Activated B cell treated with CpG ODN at 0.5 μM for 24 hours (primary cell): ENCODE results near the gene SORCS1. TPM values are rescaled to one million over a fixed set of nuclear protein-coding genes. Genes with fewer than 3 reads are reported as not detected.

Source experiments
- ATAC-seq: fragments of 200-7000 bp; cut with Tn5 transposase; one replicate; pipeline ENCODE4 v1.10.0; 2021; ENCODE audit warnings: low read depth, mild to moderate bottlenecking, moderate library complexity
- CTCF ChIA-PET: fragments of 350-600 bp; sonication (Branson Sonifier 250); formaldehyde crosslinking; loops from one replicate; lab custom pipeline; 2021; ENCODE audit warnings: antibody characterized with exemption; lab: Charles Lee
- POLR2A ChIA-PET: fragments of 350-600 bp; sonication (Branson Sonifier 250); formaldehyde crosslinking; loops from one replicate; lab custom pipeline; 2021; ENCODE audit warnings: antibody characterized with exemption; lab: Charles Lee
- DNase-seq: peaks from one replicate; pipeline ENCODE4 v3.0.0; 2022
- H3K27ac Mint-ChIP-seq: one replicate; pipeline ENCODE4 v1.8.0; 2020; ENCODE audit warnings: mixed read lengths
- H3K27me3 Mint-ChIP-seq: one replicate; pipeline ENCODE4 v1.8.0; 2021; ENCODE audit warnings: mixed read lengths
- H3K36me3 Mint-ChIP-seq: one replicate; pipeline ENCODE4 v1.8.0; 2021; ENCODE audit warnings: low read depth, mixed read lengths
- H3K4me1 Mint-ChIP-seq: one replicate; pipeline ENCODE4 v1.8.0; 2021; ENCODE audit warnings: mixed read lengths
- H3K4me3 Mint-ChIP-seq: one replicate; pipeline ENCODE4 v1.8.0; 2020; ENCODE audit warnings: mild to moderate bottlenecking, mixed read lengths
- H3K9me3 Mint-ChIP-seq: one replicate; pipeline ENCODE4 v1.8.0; 2020; ENCODE audit warnings: mixed read lengths
- CTCF ChIP-seq: fragments of 200-600 bp; IDR thresholded peaks from one replicate; pipeline ENCODE4 v1.8.0; 2022; ENCODE audit warnings: antibody characterized with exemption, mild to moderate bottlenecking
- intact Hi-C: fragments of 100-400 bp; cut with micrococcal nuclease; formaldehyde crosslinking; loops from one replicate; pipeline ENCODE4 v1.15.1; 2024
- total RNA-seq: library from RNA; stranded (reverse); gene quantifications from 2 replicates; pipeline ENCODE4 v1.2.3, GENCODE V29; 2022

Gene SORCS1
- total RNA-seq, 1 donor from 2014 or later: not detected

GRCh38 chr10:107168738-107169137 is 4.2 kb upstream of the SORCS1 start:
- H3K27me3 Mint-ChIP-seq: peaks cover 17% of the 10 kb centered on the region
- no peak for TF ChIP-seq CTCF
- POLR2A ChIA-PET: no interaction called here
- H3K4me1 Mint-ChIP-seq: no peaks in the 10 kb centered on the region
- H3K9me3 Mint-ChIP-seq: no peaks in the 10 kb centered on the region
- H3K4me3 Mint-ChIP-seq: no peak overlapping the region
- H3K27ac Mint-ChIP-seq: no peak overlapping the region
- CTCF ChIA-PET: no interaction called here
- intact Hi-C loops: no loop called here
- no peak for ATAC-seq
- no peaks in the 10 kb centered on the region for H3K36me3 Mint-ChIP-seq
- no peak for DNase-seq

GRCh38 chr10:107166403-107166802 is 1.9 kb upstream of the SORCS1 start:
- no peak for TF ChIP-seq CTCF
- Mint-ChIP-seq H3K4me3 (no peak overlapping the region), H3K27me3 (peaks cover 21% of the 10 kb centered on the region), H3K36me3 (no peaks in the 10 kb centered on the region), H3K9me3 (no peaks in the 10 kb centered on the region), H3K4me1 (no peaks in the 10 kb centered on the region), H3K27ac (no peak overlapping the region)
- ATAC-seq (no peak), DNase-seq (no peak)
- CTCF ChIA-PET: no interaction called here
- POLR2A ChIA-PET: no interaction called here
- intact Hi-C loops: no loop called here

- no peak overlapping the region for H3K4me3 Mint-ChIP-seq
- no peak for TF ChIP-seq CTCF
- ChIA-PET POLR2A (no interaction called here), CTCF (no interaction called here)
- peaks cover 21% of the 10 kb centered on the region for H3K27me3 Mint-ChIP-seq
- H3K4me1 Mint-ChIP-seq: no peaks in the 10 kb centered on the region
- intact Hi-C loops: no loop called here
- H3K9me3 Mint-ChIP-seq: no peaks in the 10 kb centered on the region
- no peaks in the 10 kb centered on the region for H3K36me3 Mint-ChIP-seq
- H3K27ac Mint-ChIP-seq: no peak overlapping the region
- DNase-seq: no peak
- ATAC-seq: no peak
Measured at GRCh38 chr10:107164992-107165391, 486 bp upstream of the SORCS1 start.

- peaks cover 21% of the 10 kb centered on the region for H3K27me3 Mint-ChIP-seq
- DNase-seq: no peak
- no peak overlapping the region for H3K4me3 Mint-ChIP-seq
- no peaks in the 10 kb centered on the region for H3K36me3 Mint-ChIP-seq
- no peaks in the 10 kb centered on the region for H3K4me1 Mint-ChIP-seq
- no peak for ATAC-seq
- TF ChIP-seq CTCF: no peak
- no peak overlapping the region for H3K27ac Mint-ChIP-seq
- ChIA-PET POLR2A (no interaction called here), CTCF (no interaction called here)
- intact Hi-C loops: no loop called here
- no peaks in the 10 kb centered on the region for H3K9me3 Mint-ChIP-seq
Measured at GRCh38 chr10:107163076-107163855, 1.2 kb downstream of the SORCS1 start.

GRCh38 chr10:107160866-107161265 is 3.6 kb downstream of the SORCS1 start:
- Mint-ChIP-seq H3K36me3 (no peaks in the 10 kb centered on the region), H3K27ac (no peak overlapping the region), H3K9me3 (no peaks in the 10 kb centered on the region), H3K27me3 (peaks cover 17% of the 10 kb centered on the region), H3K4me3 (no peak overlapping the region), H3K4me1 (no peaks in the 10 kb centered on the region)
- TF ChIP-seq CTCF: no peak
- ChIA-PET POLR2A (no interaction called here), CTCF (no interaction called here)
- no peak for DNase-seq
- intact Hi-C loops: no loop called here
- ATAC-seq: no peak
